ENCODE measurements around the gene VSIG4. TPM values are rescaled to one million over a fixed set of nuclear protein-coding genes. Genes with fewer than 3 reads are reported as not detected.

The VSIG4 gene
- total RNA-seq, 4 donors from 2014 or later: 29.4 to 84.3 (median 34.0) TPM

- no peaks in the 10 kb centered on the region for H3K27me3 ChIP-seq
- no peak for TF ChIP-seq CTCF (IDR thresholded peaks at IDR 0.05)
- no peak for TF ChIP-seq POLR2A (IDR thresholded peaks at IDR 0.05)
- H3K27ac ChIP-seq: no peak overlapping the region
- WGBS, 2 donors: 88 to 96% methylated on average over 1 of the region's 1 CpG
- H3K9me3 ChIP-seq: no peaks in the 10 kb centered on the region
- no peak overlapping the region for H3K4me3 ChIP-seq (replicated peaks in 1 of 3)
- H3K4me1 ChIP-seq: no peaks in the 10 kb centered on the region
- intact Hi-C loops (cut with DNase I): no loop called here
- DNase-seq: no peak
- H3K36me3 ChIP-seq: no peaks in the 10 kb centered on the region
Observed at GRCh38 chrX:66004928-66005829, 34.7 kb downstream of the VSIG4 start.

GRCh38 chrX:66002824-66003680, 36.8 kb downstream of the VSIG4 start:
- WGBS, 2 donors: 89 to 90% methylated on average over 11 of the region's 11 CpGs
- Histone ChIP-seq H3K36me3 (no peaks in the 10 kb centered on the region), H3K4me1 (no peaks in the 10 kb centered on the region), H3K27me3 (no peaks in the 10 kb centered on the region), H3K9me3 (no peaks in the 10 kb centered on the region), H3K4me3 (replicated peaks in 1 of 3) (no peak overlapping the region), H3K27ac (no peak overlapping the region)
- DNase-seq: no peak
- TF ChIP-seq POLR2A (IDR thresholded peaks at IDR 0.05) (no peak), CTCF (IDR thresholded peaks at IDR 0.05) (no peak)
- intact Hi-C loops (cut with DNase I): no loop called here

- no peaks in the 10 kb centered on the region for H3K27me3 ChIP-seq
- no peak overlapping the region for H3K4me3 ChIP-seq (replicated peaks in 1 of 3)
- intact Hi-C loops (cut with DNase I): no loop called here
- DNase-seq: no peak
- no peak overlapping the region for H3K27ac ChIP-seq
- H3K9me3 ChIP-seq: no peaks in the 10 kb centered on the region
- H3K36me3 ChIP-seq: no peaks in the 10 kb centered on the region
- TF ChIP-seq CTCF (IDR thresholded peaks at IDR 0.05) (no peak), POLR2A (IDR thresholded peaks at IDR 0.05) (no peak)
- no peaks in the 10 kb centered on the region for H3K4me1 ChIP-seq
Observed at GRCh38 chrX:66001596-66001995, 38.3 kb downstream of the VSIG4 start.

- Histone ChIP-seq H3K27me3 (no peaks in the 10 kb centered on the region), H3K4me3 (replicated peaks in 1 of 3) (no peak overlapping the region), H3K4me1 (no peaks in the 10 kb centered on the region), H3K9me3 (no peaks in the 10 kb centered on the region), H3K27ac (no peak overlapping the region), H3K36me3 (no peaks in the 10 kb centered on the region)
- TF ChIP-seq POLR2A (IDR thresholded peaks at IDR 0.05) (no peak), CTCF (IDR thresholded peaks at IDR 0.05) (no peak)
- intact Hi-C loops (cut with DNase I): no loop called here
- WGBS, 2 donors: 37 to 43% methylated on average over 3 of the region's 3 CpGs
- no peak for DNase-seq
Observed at GRCh38 chrX:66000628-66001272, 39.1 kb downstream of the VSIG4 start.

Measured in thyroid gland (tissue), 4 donors.